ENCODE measurements around the gene SEPTIN5.

Gene SEPTIN5

GRCh38 chr22:19668748-19669147 is 45.6 kb upstream of the SEPTIN5 start:
- TF ChIP-seq CTCF (IDR thresholded peaks at IDR 0.05; ENCODE audit: low read depth, low read length): no peak
- DNase-seq (ENCODE audit: extremely low read depth, low read depth): no peak

GRCh38 chr22:19669570-19669969 is 44.7 kb upstream of the SEPTIN5 start:
- DNase-seq (ENCODE audit: extremely low read depth, low read depth): no peak
- TF ChIP-seq CTCF (IDR thresholded peaks at IDR 0.05; ENCODE audit: low read depth, low read length): no peak

GRCh38 chr22:19671316-19671715 is 43.0 kb upstream of the SEPTIN5 start:
- TF ChIP-seq CTCF (IDR thresholded peaks at IDR 0.05; ENCODE audit: low read depth, low read length): no peak
- no peak for DNase-seq (ENCODE audit: extremely low read depth, low read depth)

- no peak for DNase-seq (ENCODE audit: extremely low read depth, low read depth)
Observed at GRCh38 chr22:19672054-19672776, 42.1 kb upstream of the SEPTIN5 start.

GRCh38 chr22:19673660-19674059 is 40.6 kb upstream of the SEPTIN5 start:
- no peak for DNase-seq (ENCODE audit: extremely low read depth, low read depth)
- TF ChIP-seq CTCF (IDR thresholded peaks at IDR 0.05; ENCODE audit: low read depth, low read length): no peak

More at GRCh38 chr22:19672054-19672776, 42.1 kb upstream of the SEPTIN5 start:
- TF ChIP-seq CTCF (IDR thresholded peaks at IDR 0.05; ENCODE audit: low read depth, low read length): no peak

GRCh38 chr22:19674129-19674928 is 40.0 kb upstream of the SEPTIN5 start:
- DNase-seq (ENCODE audit: extremely low read depth, low read depth): no peak
- no peak for TF ChIP-seq CTCF (IDR thresholded peaks at IDR 0.05; ENCODE audit: low read depth, low read length)

GRCh38 chr22:19674929-19675253 is 39.4 kb upstream of the SEPTIN5 start:
- no peak for TF ChIP-seq CTCF (IDR thresholded peaks at IDR 0.05; ENCODE audit: low read depth, low read length)
- DNase-seq (ENCODE audit: extremely low read depth, low read depth): no peak
